Erythroblast (primary cell): ENCODE results near the gene KRTAP4-7.

Experiments used
- GATA1 ChIP-seq: IDR thresholded peaks from 2 replicates; pipeline ENCODE4 v1.6.1; 2011; ENCODE audit warnings: low read depth, mild to moderate bottlenecking, control low read depth, low read length, moderate library complexity
- POLR2A ChIP-seq: IDR thresholded peaks from 2 replicates; pipeline ENCODE4 v1.6.1; 2011; ENCODE audit warnings: mild to moderate bottlenecking, low read length

GRCh38 chr17:41125064-41125463, 41.1 kb downstream of the KRTAP4-7 start:
- TF ChIP-seq POLR2A (no peak), GATA1 (no peak)
